IMR-90 (cell line): Measurements from ENCODE around the gene RPL41. TPM values are rescaled to one million over a fixed set of nuclear protein-coding genes. Genes with fewer than 3 reads are reported as not detected.

Source experiments
- ATAC-seq: fragments of 200-7000 bp; cut with Tn5 transposase; 2 replicates; pipeline ENCODE4 v1.9.1; 2020; ENCODE audit warnings: low read depth, mild to moderate bottlenecking, moderate library complexity
- BruUV-seq: library from RNA; stranded (reverse); fragments of 400-500 nt; replicated peaks from 2 replicates; lab custom pipeline; 2021; lab: Mats Ljungman, UMichigan
- CTCF ChIA-PET: fragments of 300-600 bp; formaldehyde crosslinking; extraction: SDS; loops from one replicate; lab custom pipeline; 2021; ENCODE audit warnings: antibody characterized with exemption; lab: Yijun Ruan, JAX
- POLR2A ChIA-PET: fragments of 300-600 bp; sonication (Branson Sonifier 250); formaldehyde crosslinking; loops from one replicate; lab custom pipeline; 2022; ENCODE audit warnings: antibody characterized with exemption; ENCODE audit not compliant: unreplicated experiment; lab: Charles Lee
- DNase-seq: peaks from one replicate; pipeline ENCODE4 v3.0.0; 2013
- H2AFZ ChIP-seq: replicated peaks from 2 replicates; pipeline ENCODE3; 2013; ENCODE audit warnings: low read length, mild to moderate bottlenecking; ENCODE audit not compliant: poor library complexity
- H2AK5ac ChIP-seq: 2 replicates; pipeline ENCODE4 v1.6.1; 2013; ENCODE audit warnings: low read depth, low read length, inconsistent platforms
- H2AK9ac ChIP-seq: replicated peaks from 2 replicates; pipeline ENCODE3; 2013; ENCODE audit warnings: mild to moderate bottlenecking, low read depth, low read length, moderate library complexity; ENCODE audit not compliant: poor library complexity
- H2BK120ac ChIP-seq: 2 replicates; pipeline ENCODE4 v1.6.1; 2013; ENCODE audit warnings: low read depth, low read length, inconsistent platforms
- H2BK15ac ChIP-seq: 3 replicates; pipeline ENCODE4 v1.6.1; 2013; ENCODE audit warnings: low read depth, low read length, inconsistent platforms
- H2BK20ac ChIP-seq: 2 replicates; pipeline ENCODE4 v1.6.1; 2013; ENCODE audit warnings: low read depth, mild to moderate bottlenecking, inconsistent platforms, low read length, moderate library complexity
- H2BK5ac ChIP-seq: 2 replicates; pipeline ENCODE4 v1.6.1; 2013; ENCODE audit warnings: mild to moderate bottlenecking, low read depth, low read length, inconsistent platforms; ENCODE audit not compliant: poor library complexity, severe bottlenecking
- H3K14ac ChIP-seq: replicated peaks from 2 replicates; pipeline ENCODE4 v1.6.1; 2013; ENCODE audit warnings: low read depth, low read length, inconsistent platforms
- H3K18ac ChIP-seq: 2 replicates; pipeline ENCODE4 v1.6.1; 2013; ENCODE audit warnings: low read depth, low read length, control low read depth
- H3K23ac ChIP-seq: 2 replicates; pipeline ENCODE4 v1.6.1; 2013; ENCODE audit warnings: low read depth, low read length, inconsistent platforms
- H3K27ac ChIP-seq: 2 replicates; pipeline ENCODE4 v1.5.1; 2013; ENCODE audit warnings: mild to moderate bottlenecking, control low read depth, low read length; ENCODE audit not compliant: insufficient read depth
- H3K27me3 ChIP-seq: 2 replicates; pipeline ENCODE4 v1.6.1; 2013; ENCODE audit warnings: low read length; ENCODE audit not compliant: control insufficient read depth, insufficient read depth
- H3K36me3 ChIP-seq: 2 replicates; pipeline ENCODE4 v1.6.1; 2013; ENCODE audit warnings: low read length, mixed read lengths; ENCODE audit not compliant: control insufficient read depth, insufficient read depth
- H3K4ac ChIP-seq: 2 replicates; pipeline ENCODE4 v1.6.1; 2013; ENCODE audit warnings: low read depth, low read length, inconsistent platforms
- H3K4me1 ChIP-seq: 2 replicates; pipeline ENCODE4 v1.6.1; 2013; ENCODE audit warnings: low read length, mixed read lengths; ENCODE audit not compliant: control insufficient read depth, insufficient read depth
- H3K4me2 ChIP-seq: 2 replicates; pipeline ENCODE4 v1.6.1; 2013; ENCODE audit warnings: low read depth, mild to moderate bottlenecking, control low read depth, low read length, moderate library complexity
- H3K4me3 ChIP-seq: 2 replicates; pipeline ENCODE4 v1.5.1; 2013; ENCODE audit warnings: low read depth, mild to moderate bottlenecking, control low read depth, low read length, moderate library complexity; ENCODE audit not compliant: insufficient read depth
- H3K56ac ChIP-seq: 2 replicates; pipeline ENCODE4 v1.6.1; 2013; ENCODE audit warnings: low read length, inconsistent platforms; ENCODE audit not compliant: insufficient read depth; ENCODE audit errors: extremely low read depth
- H3K79me1 ChIP-seq, 2 experiments: 2 replicates each; pipeline ENCODE4 v1.6.1; 2013; ENCODE audit warnings: low read length in 2 of 2, inconsistent platforms in 1 of 2, low read depth in 1 of 2
- H3K9ac ChIP-seq: 2 replicates; pipeline ENCODE4 v1.6.1; 2013; ENCODE audit warnings: low read depth, low read length, control low read depth
- H3K9me1 ChIP-seq: 2 replicates; pipeline ENCODE4 v1.6.1; 2013; ENCODE audit warnings: low read length, inconsistent platforms; ENCODE audit not compliant: insufficient read depth
- H3K9me3 ChIP-seq: 2 replicates; pipeline ENCODE4 v1.6.1; 2013; ENCODE audit warnings: low read length; ENCODE audit not compliant: control insufficient read depth, insufficient read depth
- H4K20me1 ChIP-seq: 2 replicates; pipeline ENCODE4 v1.6.1; 2013; ENCODE audit warnings: low read length, inconsistent platforms; ENCODE audit not compliant: insufficient read depth
- H4K5ac ChIP-seq: 2 replicates; pipeline ENCODE4 v1.6.1; 2013; ENCODE audit warnings: mild to moderate bottlenecking, low read depth, low read length, control low read depth
- H4K8ac ChIP-seq, 2 experiments: 2 replicates each; pipeline ENCODE4 v1.6.1; 2013; ENCODE audit warnings: low read depth in 2 of 2, low read length in 2 of 2, control low read depth in 1 of 2, inconsistent platforms in 1 of 2
- H4K91ac ChIP-seq: 2 replicates; pipeline ENCODE4 v1.6.1; 2013; ENCODE audit warnings: low read depth, low read length, inconsistent platforms; ENCODE audit not compliant: insufficient read depth
- WGBS, 2 experiments: methylation state at CpG; one replicate each; pipeline versions ENCODE4 v1.1.5 to v1.1.7; 2013; ENCODE audit warnings: missing lambda C conversion rate in 2 of 2; ENCODE audit not compliant: insufficient read length in 1 of 2; ENCODE audit errors: extremely low coverage in 2 of 2; 5-methylcytosine and 5-hydroxymethylcytosine counted together
- dilution Hi-C: fragments of 300-500 bp; cut with HindIII; formaldehyde crosslinking; loops from one replicate; pipeline ENCODE4 v1.14.3; 2018; ENCODE audit warnings: low sequenced_read_pairs; ENCODE audit not compliant: unreplicated experiment
- in situ Hi-C: fragments of 300-500 bp; cut with MboI; formaldehyde crosslinking; loops from 3 replicates; pipeline ENCODE4 v1.14.3; 2019; ENCODE audit warnings: low sequenced_read_pairs, inconsistent platforms, mixed read lengths
- intact Hi-C: fragments of 100-400 bp; cut with micrococcal nuclease; formaldehyde crosslinking; loops from 2 replicates; pipeline ENCODE4 v1.10.0; 2022
- polyA plus RNA-seq, 3 experiments: library from polyadenylated mRNA; depleted of rRNA; stranded (reverse); fragments of >200 nt; gene quantifications; 2 replicates each; pipeline ENCODE4 v1.2.3, GENCODE V29; 2012; ENCODE audit warnings: low replicate concordance in 1 of 3
- total RNA-seq: library from RNA; depleted of rRNA; stranded (reverse); fragments of >200 nt; gene quantifications from 2 replicates; pipeline ENCODE4 v1.2.3, GENCODE V29; 2012
- TF ChIP-seq, protein P1 (sequence below): conservative IDR thresholded peaks from 2 replicates; pipeline ENCODE4 v1.5.1; 2012; ENCODE audit warnings: mild to moderate bottlenecking, low read depth, low read length, improper control_type of control experiment

RPL41 gene
- total and polyA plus RNA-seq, 2 of the 4 experiments (the other 2 are of a cell fraction) = 1,119 to 9,394 TPM

DNA sequence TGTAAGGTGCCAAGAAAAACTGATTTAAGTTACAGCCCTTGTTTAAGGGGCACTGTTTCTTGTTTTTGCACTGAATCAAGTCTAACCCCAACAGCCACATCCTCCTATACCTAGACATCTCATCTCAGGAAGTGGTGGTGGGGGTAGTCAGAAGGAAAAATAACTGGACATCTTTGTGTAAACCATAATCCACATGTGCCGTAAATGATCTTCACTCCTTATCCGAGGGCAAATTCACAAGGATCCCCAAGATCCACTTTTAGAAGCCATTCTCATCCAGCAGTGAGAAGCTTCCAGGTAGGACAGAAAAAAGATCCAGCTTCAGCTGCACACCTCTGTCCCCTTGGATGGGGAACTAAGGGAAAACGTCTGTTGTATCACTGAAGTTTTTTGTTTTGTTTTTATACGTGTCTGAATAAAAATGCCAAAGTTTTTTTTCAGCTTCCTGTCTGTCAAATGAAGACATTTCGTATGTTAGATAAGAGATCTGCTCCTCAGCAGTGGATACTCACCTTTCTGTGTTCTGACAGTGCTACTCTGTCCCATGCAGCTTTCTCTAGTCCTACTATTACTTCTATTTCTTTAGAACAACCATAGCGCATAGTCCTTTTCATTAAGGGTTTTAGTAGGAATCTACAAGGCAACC, 13.2 kb upstream of the RPL41 start:
- dilution Hi-C loops = no loop called here
- H2AFZ ChIP-seq = no peak overlapping the region

More for the DNA sequence above, 13.2 kb upstream of the RPL41 start:
- Histone ChIP-seq H3K23ac (no peak overlapping the region; the same call in 1 of the 2 replicates), H3K9ac (no peak overlapping the region; the same call in 1 of the 2 replicates), H4K91ac (no peak overlapping the region), H3K14ac (no peak overlapping the region; the same call in 1 of the 2 replicates), H3K27ac (no peak overlapping the region), H2BK20ac (no peak overlapping the region), H4K20me1 (peaks cover 12% of the 10 kb centered on the region), H3K56ac (no peak overlapping the region), H3K9me1 (0 out of 2 replicates have a peak, but pooled peaks cover 2% of the 10 kb centered on the region), H3K4me2 (peak overlapping the region; percentile 79; the same call in 1 of the 2 replicates), H3K4me1 (peaks cover 5% of the 10 kb centered on the region; the same call in 1 of the 2 replicates), H2AK5ac (no peak overlapping the region), H4K5ac (peak overlapping the region; percentile 45; the same call in 1 of the 2 replicates), H3K27me3 (peaks cover 4% of the 10 kb centered on the region), H2BK15ac (no peak overlapping the region), H3K4me3 (peak overlapping the region; percentile 78; the same call in 1 of the 2 replicates), H2BK5ac (no peak overlapping the region), H3K79me1 (peaks cover 12 to 24% of the 10 kb centered on the region in 2 experiments; a peak in 3 of 4 replicates), H2BK120ac (no peak overlapping the region), H3K18ac (no peak overlapping the region), H3K9me3 (no peaks in the 10 kb centered on the region), H3K36me3 (peaks cover 12% of the 10 kb centered on the region), H3K4ac (no peak overlapping the region; the same call in 1 of the 2 replicates), H2AK9ac (no peak overlapping the region), H4K8ac (0 out of 4 replicates have a peak overlapping the region, but pooled peaks of 1 of the 2 experiments have one; percentile 4)
- CTCF ChIA-PET = interaction anchor here (1.4 to 1.7 kb wide), 2 partner anchors 23 to 56 kb away, joined by 3 to 5 read pairs; no protein-coding TSS in a partner anchor
- WGBS, 2 experiments = 60% methylated on average over 1 of the region's 6 CpGs; no CpG with 5 or more reads in 1 of the 2 experiments
- POLR2A ChIA-PET = interaction anchor here (0.5 kb wide), 1 partner anchor 9 kb away, joined by 3 read pairs; no protein-coding TSS in a partner anchor
- in situ Hi-C loops = no loop called here
- BruUV-seq = no TSS peak
- no peak for ATAC-seq
- intact Hi-C loops = loop anchor here (10.0 kb wide), 1 partner anchor 108 kb away; the partner anchor contains the start of gene SUOX
- no peak for DNase-seq
- TF ChIP-seq, protein P1, sequence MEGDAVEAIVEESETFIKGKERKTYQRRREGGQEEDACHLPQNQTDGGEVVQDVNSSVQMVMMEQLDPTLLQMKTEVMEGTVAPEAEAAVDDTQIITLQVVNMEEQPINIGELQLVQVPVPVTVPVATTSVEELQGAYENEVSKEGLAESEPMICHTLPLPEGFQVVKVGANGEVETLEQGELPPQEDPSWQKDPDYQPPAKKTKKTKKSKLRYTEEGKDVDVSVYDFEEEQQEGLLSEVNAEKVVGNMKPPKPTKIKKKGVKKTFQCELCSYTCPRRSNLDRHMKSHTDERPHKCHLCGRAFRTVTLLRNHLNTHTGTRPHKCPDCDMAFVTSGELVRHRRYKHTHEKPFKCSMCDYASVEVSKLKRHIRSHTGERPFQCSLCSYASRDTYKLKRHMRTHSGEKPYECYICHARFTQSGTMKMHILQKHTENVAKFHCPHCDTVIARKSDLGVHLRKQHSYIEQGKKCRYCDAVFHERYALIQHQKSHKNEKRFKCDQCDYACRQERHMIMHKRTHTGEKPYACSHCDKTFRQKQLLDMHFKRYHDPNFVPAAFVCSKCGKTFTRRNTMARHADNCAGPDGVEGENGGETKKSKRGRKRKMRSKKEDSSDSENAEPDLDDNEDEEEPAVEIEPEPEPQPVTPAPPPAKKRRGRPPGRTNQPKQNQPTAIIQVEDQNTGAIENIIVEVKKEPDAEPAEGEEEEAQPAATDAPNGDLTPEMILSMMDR = no peak
